Stimulated activated CD4-positive, alpha-beta T cell treated with anti-CD3 and anti-CD28 coated beads, Interleukin-1b, Interleukin-23, amount 100 ng/mL, for 1 hour (primary cell): ENCODE measurements around the gene P3H2.
"Not testable (repeated sequence)": the region's sequence is repeated elsewhere in the genome, so short reads cannot be mapped to it uniquely, and the experiment has no call there.

Experiments used
- DNase-seq, 2 donors: peaks; one replicate each; pipeline ENCODE4 v3.0.0-alpha.2; 2020; ENCODE audit warnings: low read depth in 2 of 2

Gene P3H2

DNA sequence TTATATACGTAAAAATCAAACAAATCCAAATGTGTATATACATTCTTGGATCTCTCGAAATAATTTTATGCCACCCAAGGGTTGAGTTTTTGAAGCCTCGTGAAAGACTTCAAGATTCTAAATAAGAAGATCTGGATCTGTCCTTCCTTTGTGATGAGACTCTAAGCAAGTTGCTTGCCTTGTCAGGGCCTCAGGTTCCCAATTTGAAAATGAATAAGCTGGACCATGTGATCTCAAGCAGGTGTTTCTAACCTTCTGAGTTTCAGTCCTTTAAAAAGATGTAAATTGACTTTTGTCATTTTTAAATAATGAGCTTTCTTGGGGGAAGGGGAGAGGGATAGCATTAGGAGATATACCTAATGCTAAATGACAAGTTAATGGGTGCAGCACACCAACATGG lies 137.1 kb downstream of the P3H2 start:
- DNase-seq, result no peak

- DNase-seq, result no peak
These were observed 138.3 kb downstream of the P3H2 start for GRCh38 chr3:189982321-189982945.

- no peak for DNase-seq
These were observed 139.0 kb downstream of the P3H2 start for GRCh38 chr3:189981668-189982067.

DNA sequence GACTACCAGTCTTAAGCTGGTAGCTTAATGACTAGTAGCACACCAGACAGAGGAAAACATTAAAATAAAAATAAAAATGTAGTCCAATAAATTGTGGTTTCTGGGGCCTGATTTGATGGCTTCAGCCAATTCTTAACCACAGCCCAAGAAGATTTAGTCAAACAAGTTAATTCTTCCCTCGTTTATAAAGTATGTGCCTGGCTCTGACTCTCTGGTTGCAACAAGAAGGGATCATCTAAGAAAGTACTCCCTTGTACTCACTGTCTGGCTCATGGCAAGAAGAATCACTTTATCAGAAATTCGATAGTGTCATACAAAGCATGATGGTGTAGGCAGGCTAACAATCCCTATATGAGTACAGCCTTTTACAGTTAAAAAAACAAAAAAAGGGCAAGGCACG lies 141.9 kb downstream of the P3H2 start:
- no peak for DNase-seq

- no peak for DNase-seq
These were observed 143.5 kb downstream of the P3H2 start for GRCh38 chr3:189977174-189977573.

DNA sequence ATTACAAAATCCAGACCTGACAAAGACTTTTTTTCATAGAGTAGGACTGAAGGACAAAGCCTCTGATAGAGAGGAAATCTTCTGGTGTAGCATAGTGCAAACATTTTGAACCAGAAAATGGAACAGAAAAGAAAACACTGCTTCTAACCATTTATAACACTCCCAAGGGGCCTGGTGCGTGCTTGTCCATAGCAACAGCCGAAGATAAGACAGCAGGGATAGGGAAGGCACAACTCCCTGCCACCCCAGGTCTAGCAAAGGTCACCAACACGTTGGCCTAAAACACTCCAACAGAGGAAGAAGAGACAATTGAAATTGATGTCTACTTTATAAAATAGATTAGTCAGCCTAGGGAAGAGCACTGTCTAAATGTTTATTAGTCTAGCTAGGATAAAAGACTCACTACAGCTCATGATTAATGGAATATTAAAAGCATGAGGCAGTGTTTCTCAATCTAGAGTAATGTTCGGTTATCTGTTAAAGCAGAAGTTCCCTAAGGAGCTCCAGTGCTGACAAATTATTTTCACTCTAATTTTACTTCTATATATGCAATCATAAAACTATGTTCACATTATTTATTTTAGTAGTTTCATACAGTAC lies 145.2 kb downstream of the P3H2 start:
- DNase-seq, result no peak

- DNase-seq, result no peak
These were observed 146.3 kb downstream of the P3H2 start for GRCh38 chr3:189974359-189974758.

DNA sequence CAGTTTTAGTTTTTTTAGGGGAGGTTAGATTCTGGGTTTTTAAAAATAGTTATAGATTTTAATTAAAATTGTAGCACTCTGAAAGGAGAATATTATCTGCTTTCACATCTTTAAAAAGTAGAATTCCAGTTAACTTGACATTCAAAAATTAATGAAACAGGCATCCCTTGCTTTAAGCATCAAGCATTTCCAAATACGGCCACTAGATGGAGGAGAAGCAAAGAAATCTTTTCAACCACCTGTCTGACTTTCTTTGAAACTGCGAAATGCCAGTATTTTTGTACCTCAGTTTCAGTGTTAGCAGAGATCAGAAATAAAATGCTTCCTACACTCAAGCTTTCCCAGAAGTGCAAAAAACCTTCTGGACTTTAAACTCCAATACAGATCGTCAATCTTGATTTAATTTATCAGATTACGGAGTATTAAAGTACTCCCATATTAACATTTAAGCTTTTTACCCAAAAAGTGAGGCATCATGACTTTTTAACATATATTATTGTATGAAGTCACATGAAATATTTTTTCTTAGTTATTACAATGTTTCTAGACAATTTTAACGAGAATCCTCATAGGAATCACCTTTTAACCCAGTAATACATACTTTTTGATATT lies 153.3 kb downstream of the P3H2 start:
- no peak for DNase-seq

DNA sequence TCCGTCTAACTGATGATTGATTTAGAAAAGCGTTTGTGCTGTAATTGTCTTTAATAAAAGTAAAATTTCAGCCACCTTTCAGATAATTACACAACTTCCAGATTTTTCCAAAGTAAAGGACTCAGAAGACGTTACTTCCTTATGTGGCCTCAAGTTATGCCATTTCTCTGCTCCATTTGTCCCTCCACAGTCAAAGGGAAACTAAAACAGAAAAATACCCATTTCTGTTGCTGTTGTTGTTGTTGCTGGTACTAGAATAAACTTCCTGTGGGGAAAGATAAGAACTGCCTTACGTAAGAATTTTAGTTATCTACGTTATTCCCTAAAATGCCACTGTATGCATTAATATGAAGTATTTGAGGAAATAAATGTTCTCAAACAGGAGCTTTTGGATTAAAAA lies 153.9 kb downstream of the P3H2 start:
- no peak for DNase-seq

DNA sequence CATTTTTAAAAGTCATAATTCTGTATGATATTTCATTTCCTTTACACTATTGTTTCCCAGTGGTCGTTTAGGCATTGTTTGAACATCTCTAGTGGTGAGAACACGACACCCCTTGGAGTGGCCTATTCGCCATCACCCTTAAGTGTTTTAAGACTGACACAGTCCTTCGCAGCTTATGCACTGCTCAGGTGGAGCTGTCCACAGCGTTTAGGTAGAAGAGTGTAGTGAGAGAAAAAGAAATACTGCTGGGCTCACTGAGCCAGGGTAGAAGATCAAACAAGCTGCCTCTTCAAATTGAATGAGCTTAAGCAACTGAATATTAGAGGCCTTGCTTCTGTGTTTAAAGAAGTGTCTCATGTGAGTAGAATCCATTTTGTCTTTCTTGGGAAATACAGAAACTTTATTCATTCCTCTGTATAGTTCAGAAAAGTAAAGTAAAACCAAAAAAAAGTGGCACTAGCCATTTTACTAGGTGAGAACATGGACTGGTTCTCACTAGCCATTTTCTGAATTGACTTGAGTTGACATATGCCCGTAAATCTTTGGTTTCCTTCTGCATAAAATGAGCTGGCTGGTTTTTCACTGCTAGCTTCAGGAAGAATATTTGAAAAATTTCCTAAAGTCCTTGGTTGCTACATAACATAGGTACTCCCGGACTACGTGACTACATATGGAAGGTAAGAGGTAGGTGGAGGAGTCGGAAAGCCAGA lies 155.9 kb downstream of the P3H2 start:
- no peak for DNase-seq

- no peak for DNase-seq
These were observed 158.2 kb downstream of the P3H2 start for GRCh38 chr3:189962466-189962865.

DNA sequence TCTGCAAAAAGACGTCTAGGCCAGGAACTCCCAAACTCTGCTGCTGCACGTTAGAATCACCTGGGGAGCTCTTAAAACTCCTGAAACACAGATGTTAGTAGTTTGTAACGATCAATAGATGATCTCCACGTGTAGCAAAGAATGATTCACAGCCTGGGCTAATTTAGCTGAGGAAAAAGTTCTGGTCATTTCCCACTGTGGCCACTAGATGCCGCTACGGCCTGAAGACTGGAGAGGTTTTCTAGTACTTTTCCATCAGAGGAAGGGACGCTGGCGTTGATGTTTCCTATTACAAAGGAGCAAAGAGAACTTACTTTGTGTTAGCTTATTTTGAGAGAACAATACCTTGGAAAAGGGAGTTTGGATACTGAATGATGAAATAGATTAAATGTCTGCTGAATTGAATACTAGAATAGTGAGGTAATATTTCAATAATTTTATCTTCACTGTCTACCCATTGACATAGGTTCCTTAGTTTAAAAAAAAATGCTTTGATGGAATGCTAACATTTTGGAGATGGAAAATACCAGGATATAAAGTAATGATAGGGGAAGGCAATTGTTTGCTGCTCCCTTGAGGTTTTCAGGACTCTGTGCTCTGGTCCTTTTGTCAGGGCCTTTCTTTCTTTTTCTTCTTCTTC lies 159.1 kb downstream of the P3H2 start:
- DNase-seq, result peak; percentile 19 to 63

- DNase-seq, result not testable (repeated sequence)
These were observed 159.6 kb downstream of the P3H2 start for GRCh38 chr3:189961086-189961485.

- no peak for DNase-seq
These were observed 165.7 kb downstream of the P3H2 start for GRCh38 chr3:189954733-189955665.

DNA sequence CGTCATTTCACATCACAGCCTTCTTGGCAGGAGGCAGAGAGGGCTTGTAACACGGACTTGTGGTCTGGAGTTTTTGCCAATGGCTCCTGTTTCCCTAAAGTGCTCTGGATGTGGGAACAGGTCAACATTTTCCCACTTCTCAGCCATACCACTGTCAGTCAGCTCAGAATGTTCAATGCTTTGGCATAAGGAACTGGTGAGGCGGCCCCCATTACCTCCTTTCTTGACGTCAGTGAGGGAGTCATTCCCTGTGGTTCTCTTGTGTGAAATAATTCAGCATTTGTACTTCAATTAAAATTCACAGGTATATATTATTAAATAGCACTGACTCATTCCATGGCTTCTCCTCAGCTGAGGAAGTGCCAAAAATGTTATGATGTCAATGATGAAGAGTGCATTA lies 167.1 kb downstream of the P3H2 start:
- DNase-seq, result no peak

DNA sequence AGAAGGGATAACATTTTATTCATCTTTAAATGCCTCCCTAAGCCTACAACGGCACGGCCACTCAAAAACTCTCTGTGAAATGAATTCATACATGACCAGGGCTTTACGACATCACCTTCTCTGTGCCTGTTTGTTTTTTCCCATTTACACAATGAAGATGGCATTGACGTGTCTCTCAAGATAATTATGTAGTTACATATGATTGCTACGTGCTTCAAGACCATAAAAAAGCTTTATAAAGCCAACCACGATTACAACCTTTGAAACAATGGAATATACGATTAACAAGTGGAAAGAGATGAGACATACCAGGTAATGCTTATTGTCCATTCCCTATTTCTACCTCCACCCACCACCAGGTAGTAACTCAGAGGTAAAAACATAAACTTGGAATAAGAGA lies 168.4 kb downstream of the P3H2 start:
- DNase-seq, result no peak

DNA sequence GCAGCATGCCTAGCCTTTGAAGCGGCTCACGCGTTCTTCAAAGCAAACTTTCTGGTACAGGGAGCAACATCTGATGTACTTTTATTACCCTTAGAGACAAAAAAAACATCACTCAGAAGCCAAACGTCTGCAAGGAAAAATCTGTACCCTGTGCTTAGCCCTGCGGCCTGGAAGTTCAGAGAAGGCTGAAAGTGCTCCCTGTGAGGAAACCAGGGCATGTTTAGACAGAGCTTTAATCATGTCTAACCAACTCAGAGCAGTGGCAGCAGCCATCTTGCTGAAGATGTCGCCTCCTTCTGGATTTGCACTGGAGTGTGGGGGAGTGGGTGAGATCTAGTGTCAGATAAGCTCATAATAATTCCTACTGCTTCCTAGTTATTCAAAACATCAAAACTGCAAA lies 170.4 kb downstream of the P3H2 start:
- no peak for DNase-seq

DNA sequence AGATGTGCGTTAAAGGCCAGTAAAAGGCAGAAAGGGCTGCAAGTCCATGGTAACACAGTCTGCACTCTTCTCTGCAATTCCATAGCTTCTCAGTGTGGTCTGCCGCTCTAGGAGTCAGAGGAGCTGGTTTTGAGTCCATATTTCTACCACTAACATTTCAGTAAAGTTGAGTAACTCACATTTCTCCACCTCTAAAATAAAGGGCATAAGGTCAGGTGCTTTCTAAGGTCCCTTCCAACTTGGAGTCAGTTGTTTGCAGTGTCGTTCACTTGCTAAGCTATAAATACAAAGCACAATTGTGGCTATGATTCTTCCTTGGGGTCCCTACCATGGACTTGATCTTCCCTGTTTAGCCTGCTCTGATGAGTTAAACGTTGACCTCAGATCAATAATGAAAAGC lies 171.1 kb downstream of the P3H2 start:
- DNase-seq, result no peak

GRCh38 chr3:189948724-189949045 lies 172.0 kb downstream of the P3H2 start:
- DNase-seq, result no peak

- no peak for DNase-seq
These were observed 172.6 kb downstream of the P3H2 start for GRCh38 chr3:189947948-189948723.

DNA sequence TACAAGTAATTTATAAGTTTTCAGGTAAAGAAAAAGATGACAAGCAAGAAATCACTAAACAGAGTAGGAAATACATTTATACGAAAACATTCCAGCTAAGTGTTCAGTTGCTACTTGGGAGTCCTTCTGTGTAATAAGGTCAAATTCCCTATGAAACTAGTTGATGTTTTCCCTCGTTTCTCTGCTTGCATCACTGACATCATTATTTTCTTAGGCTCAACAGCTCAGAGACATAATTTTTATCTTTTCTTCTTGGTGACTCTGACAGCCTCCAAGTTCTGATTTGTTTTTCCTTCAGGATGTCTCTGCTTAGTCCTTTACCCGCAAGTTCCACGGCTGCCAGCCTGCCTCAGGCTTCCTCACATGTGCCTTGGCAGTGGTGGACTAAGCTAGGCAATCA lies 173.6 kb downstream of the P3H2 start:
- no peak for DNase-seq
